GM18873 (cell line): ENCODE data around the gene OTOG.

Experiments used
- ATAC-seq: cut with Tn5 transposase; IDR thresholded peaks from one replicate; pipeline ENCODE4 v1.9.1; 2021; ENCODE audit warnings: mild to moderate bottlenecking, moderate library complexity, moderate number of reproducible peaks; ENCODE audit not compliant: unreplicated experiment, low FRiP score

Gene OTOG

GRCh38 chr11:17558025-17558780, 11.1 kb downstream of the OTOG start:
- ATAC-seq, result no peak

- ATAC-seq, result no peak
Observed at GRCh38 chr11:17558916-17559315, 11.9 kb downstream of the OTOG start.

- no peak for ATAC-seq
Observed at GRCh38 chr11:17559341-17560087, 12.5 kb downstream of the OTOG start.

GRCh38 chr11:17560281-17561110, 13.4 kb downstream of the OTOG start:
- ATAC-seq, result no peak

- ATAC-seq, result no peak
Observed at GRCh38 chr11:17561111-17561415, 14.0 kb downstream of the OTOG start.

GRCh38 chr11:17561526-17561925, 14.5 kb downstream of the OTOG start:
- no peak for ATAC-seq

- ATAC-seq, result no peak
Observed at GRCh38 chr11:17563231-17563646, 16.2 kb downstream of the OTOG start.

GRCh38 chr11:17563961-17564686, 17.1 kb downstream of the OTOG start:
- no peak for ATAC-seq

GRCh38 chr11:17564687-17565042, 17.6 kb downstream of the OTOG start:
- no peak for ATAC-seq

- ATAC-seq, result no peak
Observed at GRCh38 chr11:17568944-17569343, 21.9 kb downstream of the OTOG start.

- ATAC-seq, result no peak
Observed at GRCh38 chr11:17570034-17570433, 23.0 kb downstream of the OTOG start.

GRCh38 chr11:17571431-17572358, 24.6 kb downstream of the OTOG start:
- ATAC-seq, result no peak

GRCh38 chr11:17572359-17572690, 25.3 kb downstream of the OTOG start:
- no peak for ATAC-seq

GRCh38 chr11:17572791-17573460, 25.9 kb downstream of the OTOG start:
- ATAC-seq, result no peak

- no peak for ATAC-seq
Observed at GRCh38 chr11:17573526-17573925, 26.5 kb downstream of the OTOG start.

- ATAC-seq, result no peak
Observed at GRCh38 chr11:17574141-17575091, 27.4 kb downstream of the OTOG start.

- ATAC-seq, result no peak
Observed at GRCh38 chr11:17575431-17576425, 28.7 kb downstream of the OTOG start.
